Osteocyte (in vitro differentiated cells): ENCODE measurements around the gene SPTA1. TPM values are rescaled to one million over a fixed set of nuclear protein-coding genes. Genes with fewer than 3 reads are reported as not detected.

Experiments
- DNase-seq: peaks from one replicate; pipeline ENCODE4 v3.0.0; 2021; ENCODE audit warnings: mixed read lengths; ENCODE audit not compliant: unreplicated experiment; ENCODE audit errors: extremely low spot score
- H3K27ac Mint-ChIP-seq: one replicate; pipeline ENCODE4 v1.8.0; 2021; ENCODE audit warnings: mild to moderate bottlenecking, mixed read lengths; ENCODE audit not compliant: unreplicated experiment
- H3K27me3 Mint-ChIP-seq: one replicate; pipeline ENCODE4 v1.8.0; 2021; ENCODE audit warnings: mixed read lengths; ENCODE audit not compliant: unreplicated experiment
- H3K36me3 Mint-ChIP-seq: one replicate; pipeline ENCODE4 v1.8.0; 2021; ENCODE audit warnings: mixed read lengths; ENCODE audit not compliant: unreplicated experiment
- H3K4me1 Mint-ChIP-seq: one replicate; pipeline ENCODE4 v1.8.0; 2021; ENCODE audit warnings: mixed read lengths; ENCODE audit not compliant: unreplicated experiment
- H3K4me3 Mint-ChIP-seq: one replicate; pipeline ENCODE4 v1.8.0; 2021; ENCODE audit warnings: mild to moderate bottlenecking, moderate library complexity, mixed read lengths; ENCODE audit not compliant: unreplicated experiment
- H3K9me3 Mint-ChIP-seq: one replicate; pipeline ENCODE4 v1.8.0; 2021; ENCODE audit warnings: mixed read lengths; ENCODE audit not compliant: unreplicated experiment
- CTCF ChIP-seq: fragments of 200-600 bp; sonication (generic); IDR thresholded peaks from 2 replicates; pipeline ENCODE4 v1.5.0; 2021; ENCODE audit warnings: antibody characterized with exemption, mild to moderate bottlenecking, moderate library complexity
- total RNA-seq: library from RNA; stranded (reverse); gene quantifications from 2 replicates; pipeline ENCODE4 v1.2.1, GENCODE V29; 2021

SPTA1 gene
- total RNA-seq, 1 donor from 2014 or later: not detected

- H3K4me3 Mint-ChIP-seq: no peak overlapping the region
- DNase-seq: no peak
- no peaks in the 10 kb centered on the region for H3K9me3 Mint-ChIP-seq
- H3K27ac Mint-ChIP-seq: no peak overlapping the region
- H3K36me3 Mint-ChIP-seq: no peaks in the 10 kb centered on the region
- TF ChIP-seq CTCF: no peak
- H3K4me1 Mint-ChIP-seq: no peaks in the 10 kb centered on the region
- peaks cover 3% of the 10 kb centered on the region for H3K27me3 Mint-ChIP-seq
These were observed 29.8 kb upstream of the SPTA1 start for GRCh38 chr1:158716335-158716734.

GRCh38 chr1:158714754-158715153 lies 28.2 kb upstream of the SPTA1 start:
- H3K27ac Mint-ChIP-seq: no peak overlapping the region
- TF ChIP-seq CTCF: no peak
- H3K4me3 Mint-ChIP-seq: no peak overlapping the region
- H3K9me3 Mint-ChIP-seq: no peaks in the 10 kb centered on the region
- H3K4me1 Mint-ChIP-seq: no peaks in the 10 kb centered on the region
- DNase-seq: no peak
- H3K36me3 Mint-ChIP-seq: no peaks in the 10 kb centered on the region
- peaks cover 4% of the 10 kb centered on the region for H3K27me3 Mint-ChIP-seq

- Mint-ChIP-seq H3K9me3 (no peaks in the 10 kb centered on the region), H3K4me3 (no peak overlapping the region), H3K27me3 (peaks cover 4% of the 10 kb centered on the region), H3K27ac (no peak overlapping the region), H3K36me3 (no peaks in the 10 kb centered on the region), H3K4me1 (no peaks in the 10 kb centered on the region)
- DNase-seq: no peak
- no peak for TF ChIP-seq CTCF
These were observed 24.6 kb upstream of the SPTA1 start for GRCh38 chr1:158711098-158711497.

GRCh38 chr1:158706096-158706495 lies 19.6 kb upstream of the SPTA1 start:
- Mint-ChIP-seq H3K4me3 (no peak overlapping the region), H3K36me3 (no peaks in the 10 kb centered on the region), H3K4me1 (no peaks in the 10 kb centered on the region), H3K27me3 (no peaks in the 10 kb centered on the region), H3K27ac (no peak overlapping the region), H3K9me3 (no peaks in the 10 kb centered on the region)
- no peak for TF ChIP-seq CTCF
- no peak for DNase-seq

GRCh38 chr1:158700552-158700951 lies 14.0 kb upstream of the SPTA1 start, which contains the start of gene OR6K2:
OR6K2 (minus strand) TSS chr1:158700652; CDS start chr1:158700652, 0 bp downstream.
- Mint-ChIP-seq H3K4me3 (no peak within 1 kb of the TSS), H3K9me3 (no peaks in the 10 kb centered on the region), H3K36me3 (no peaks in the 10 kb centered on the region), H3K27me3 (no peaks in the 10 kb centered on the region), H3K4me1 (no peaks in the 10 kb centered on the region), H3K27ac (no peak within 1 kb of the TSS)
- DNase-seq: no peak
- TF ChIP-seq CTCF: no peak
